IMR-90 (cell line): ENCODE measurements around the gene ART3. TPM values are rescaled to one million over a fixed set of nuclear protein-coding genes. Genes with fewer than 3 reads are reported as not detected.

Experiments used
- ATAC-seq: fragments of 200-7000 bp; cut with Tn5 transposase; 2 replicates; pipeline ENCODE4 v1.9.1; 2020; ENCODE audit warnings: low read depth, mild to moderate bottlenecking, moderate library complexity
- BruUV-seq: library from RNA; stranded (reverse); fragments of 400-500 nt; replicated peaks from 2 replicates; lab custom pipeline; 2021; lab: Mats Ljungman, UMichigan
- CTCF ChIA-PET: fragments of 300-600 bp; formaldehyde crosslinking; extraction: SDS; loops from one replicate; lab custom pipeline; 2021; ENCODE audit warnings: antibody characterized with exemption; lab: Yijun Ruan, JAX
- POLR2A ChIA-PET: fragments of 300-600 bp; sonication (Branson Sonifier 250); formaldehyde crosslinking; loops from one replicate; lab custom pipeline; 2022; ENCODE audit warnings: antibody characterized with exemption; ENCODE audit not compliant: unreplicated experiment; lab: Charles Lee
- DNase-seq: peaks from one replicate; pipeline ENCODE4 v3.0.0; 2013
- H2AFZ ChIP-seq: replicated peaks from 2 replicates; pipeline ENCODE3; 2013; ENCODE audit warnings: low read length, mild to moderate bottlenecking; ENCODE audit not compliant: poor library complexity
- H2AK5ac ChIP-seq: 2 replicates; pipeline ENCODE4 v1.6.1; 2013; ENCODE audit warnings: low read depth, low read length, inconsistent platforms
- H2AK9ac ChIP-seq: replicated peaks from 2 replicates; pipeline ENCODE3; 2013; ENCODE audit warnings: mild to moderate bottlenecking, low read depth, low read length, moderate library complexity; ENCODE audit not compliant: poor library complexity
- H2BK120ac ChIP-seq: 2 replicates; pipeline ENCODE4 v1.6.1; 2013; ENCODE audit warnings: low read depth, low read length, inconsistent platforms
- H2BK15ac ChIP-seq: 3 replicates; pipeline ENCODE4 v1.6.1; 2013; ENCODE audit warnings: low read depth, low read length, inconsistent platforms
- H2BK20ac ChIP-seq: 2 replicates; pipeline ENCODE4 v1.6.1; 2013; ENCODE audit warnings: low read depth, mild to moderate bottlenecking, inconsistent platforms, low read length, moderate library complexity
- H2BK5ac ChIP-seq: 2 replicates; pipeline ENCODE4 v1.6.1; 2013; ENCODE audit warnings: mild to moderate bottlenecking, low read depth, low read length, inconsistent platforms; ENCODE audit not compliant: poor library complexity, severe bottlenecking
- H3K14ac ChIP-seq: replicated peaks from 2 replicates; pipeline ENCODE4 v1.6.1; 2013; ENCODE audit warnings: low read depth, low read length, inconsistent platforms
- H3K18ac ChIP-seq: 2 replicates; pipeline ENCODE4 v1.6.1; 2013; ENCODE audit warnings: low read depth, low read length, control low read depth
- H3K23ac ChIP-seq: 2 replicates; pipeline ENCODE4 v1.6.1; 2013; ENCODE audit warnings: low read depth, low read length, inconsistent platforms
- H3K27ac ChIP-seq: 2 replicates; pipeline ENCODE4 v1.5.1; 2013; ENCODE audit warnings: mild to moderate bottlenecking, control low read depth, low read length; ENCODE audit not compliant: insufficient read depth
- H3K27me3 ChIP-seq: 2 replicates; pipeline ENCODE4 v1.6.1; 2013; ENCODE audit warnings: low read length; ENCODE audit not compliant: control insufficient read depth, insufficient read depth
- H3K36me3 ChIP-seq: 2 replicates; pipeline ENCODE4 v1.6.1; 2013; ENCODE audit warnings: low read length, mixed read lengths; ENCODE audit not compliant: control insufficient read depth, insufficient read depth
- H3K4ac ChIP-seq: 2 replicates; pipeline ENCODE4 v1.6.1; 2013; ENCODE audit warnings: low read depth, low read length, inconsistent platforms
- H3K4me1 ChIP-seq: 2 replicates; pipeline ENCODE4 v1.6.1; 2013; ENCODE audit warnings: low read length, mixed read lengths; ENCODE audit not compliant: control insufficient read depth, insufficient read depth
- H3K4me2 ChIP-seq: 2 replicates; pipeline ENCODE4 v1.6.1; 2013; ENCODE audit warnings: low read depth, mild to moderate bottlenecking, control low read depth, low read length, moderate library complexity
- H3K4me3 ChIP-seq: 2 replicates; pipeline ENCODE4 v1.5.1; 2013; ENCODE audit warnings: low read depth, mild to moderate bottlenecking, control low read depth, low read length, moderate library complexity; ENCODE audit not compliant: insufficient read depth
- H3K56ac ChIP-seq: 2 replicates; pipeline ENCODE4 v1.6.1; 2013; ENCODE audit warnings: low read length, inconsistent platforms; ENCODE audit not compliant: insufficient read depth; ENCODE audit errors: extremely low read depth
- H3K79me1 ChIP-seq, 2 experiments: 2 replicates each; pipeline ENCODE4 v1.6.1; 2013; ENCODE audit warnings: low read length in 2 of 2, inconsistent platforms in 1 of 2, low read depth in 1 of 2
- H3K9ac ChIP-seq: 2 replicates; pipeline ENCODE4 v1.6.1; 2013; ENCODE audit warnings: low read depth, low read length, control low read depth
- H3K9me1 ChIP-seq: 2 replicates; pipeline ENCODE4 v1.6.1; 2013; ENCODE audit warnings: low read length, inconsistent platforms; ENCODE audit not compliant: insufficient read depth
- H3K9me3 ChIP-seq: 2 replicates; pipeline ENCODE4 v1.6.1; 2013; ENCODE audit warnings: low read length; ENCODE audit not compliant: control insufficient read depth, insufficient read depth
- H4K20me1 ChIP-seq: 2 replicates; pipeline ENCODE4 v1.6.1; 2013; ENCODE audit warnings: low read length, inconsistent platforms; ENCODE audit not compliant: insufficient read depth
- H4K5ac ChIP-seq: 2 replicates; pipeline ENCODE4 v1.6.1; 2013; ENCODE audit warnings: mild to moderate bottlenecking, low read depth, low read length, control low read depth
- H4K8ac ChIP-seq, 2 experiments: 2 replicates each; pipeline ENCODE4 v1.6.1; 2013; ENCODE audit warnings: low read depth in 2 of 2, low read length in 2 of 2, control low read depth in 1 of 2, inconsistent platforms in 1 of 2
- H4K91ac ChIP-seq: 2 replicates; pipeline ENCODE4 v1.6.1; 2013; ENCODE audit warnings: low read depth, low read length, inconsistent platforms; ENCODE audit not compliant: insufficient read depth
- BHLHE40 ChIP-seq: fragments of 150-350 bp; IDR thresholded peaks from 2 replicates; pipeline ENCODE4 v1.6.1; 2016; ENCODE audit warnings: mild to moderate bottlenecking, low read depth, low read length
- CEBPB ChIP-seq: IDR thresholded peaks from 2 replicates; pipeline ENCODE4 v1.6.1; 2012; ENCODE audit warnings: low read depth, low read length, improper control_type of control experiment
- FOS ChIP-seq: fragments of 150-350 bp; IDR thresholded peaks from 2 replicates; pipeline ENCODE4 v1.6.1; 2016; ENCODE audit warnings: low read depth, low read length
- POLR2A ChIP-seq: IDR thresholded peaks from 2 replicates; pipeline ENCODE4 v1.6.1; 2012; ENCODE audit warnings: mild to moderate bottlenecking, low read depth, low read length
- RCOR1 ChIP-seq: IDR thresholded peaks from 2 replicates; pipeline ENCODE4 v1.6.1; 2012; ENCODE audit warnings: mild to moderate bottlenecking, low read length, improper control_type of control experiment; ENCODE audit not compliant: insufficient replicate concordance
- SMC3 ChIP-seq: fragments of 150-350 bp; IDR thresholded peaks from 2 replicates; pipeline ENCODE4 v1.6.1; 2016; ENCODE audit warnings: low read depth, mild to moderate bottlenecking, antibody characterized with exemption, low read length, moderate library complexity
- WGBS, 2 experiments: methylation state at CpG; one replicate each; pipeline versions ENCODE4 v1.1.5 to v1.1.7; 2013; ENCODE audit warnings: missing lambda C conversion rate in 2 of 2; ENCODE audit not compliant: insufficient read length in 1 of 2; ENCODE audit errors: extremely low coverage in 2 of 2; 5-methylcytosine and 5-hydroxymethylcytosine counted together
- dilution Hi-C: fragments of 300-500 bp; cut with HindIII; formaldehyde crosslinking; loops from one replicate; pipeline ENCODE4 v1.14.3; 2018; ENCODE audit warnings: low sequenced_read_pairs; ENCODE audit not compliant: unreplicated experiment
- in situ Hi-C: fragments of 300-500 bp; cut with MboI; formaldehyde crosslinking; loops from 3 replicates; pipeline ENCODE4 v1.14.3; 2019; ENCODE audit warnings: low sequenced_read_pairs, inconsistent platforms, mixed read lengths
- intact Hi-C: fragments of 100-400 bp; cut with micrococcal nuclease; formaldehyde crosslinking; loops from 2 replicates; pipeline ENCODE4 v1.10.0; 2022
- polyA plus RNA-seq, 3 experiments: library from polyadenylated mRNA; depleted of rRNA; stranded (reverse); fragments of >200 nt; gene quantifications; 2 replicates each; pipeline ENCODE4 v1.2.3, GENCODE V29; 2012; ENCODE audit warnings: low replicate concordance in 1 of 3
- total RNA-seq: library from RNA; depleted of rRNA; stranded (reverse); fragments of >200 nt; gene quantifications from 2 replicates; pipeline ENCODE4 v1.2.3, GENCODE V29; 2012
- TF ChIP-seq, protein P1 (sequence below): conservative IDR thresholded peaks from 2 replicates; pipeline ENCODE4 v1.5.1; 2012; ENCODE audit warnings: mild to moderate bottlenecking, low read depth, low read length, improper control_type of control experiment
- TF ChIP-seq, protein P2 (sequence below): fragments of 150-350 bp; IDR thresholded peaks from 2 replicates; pipeline ENCODE4 v1.6.1; 2017; ENCODE audit warnings: mild to moderate bottlenecking, antibody characterized with exemption, low read length, low read depth

ART3 gene
- total and polyA plus RNA-seq, 2 of the 4 experiments (the other 2 are of a cell fraction): 0.15 TPM; not detected in 1

DNA sequence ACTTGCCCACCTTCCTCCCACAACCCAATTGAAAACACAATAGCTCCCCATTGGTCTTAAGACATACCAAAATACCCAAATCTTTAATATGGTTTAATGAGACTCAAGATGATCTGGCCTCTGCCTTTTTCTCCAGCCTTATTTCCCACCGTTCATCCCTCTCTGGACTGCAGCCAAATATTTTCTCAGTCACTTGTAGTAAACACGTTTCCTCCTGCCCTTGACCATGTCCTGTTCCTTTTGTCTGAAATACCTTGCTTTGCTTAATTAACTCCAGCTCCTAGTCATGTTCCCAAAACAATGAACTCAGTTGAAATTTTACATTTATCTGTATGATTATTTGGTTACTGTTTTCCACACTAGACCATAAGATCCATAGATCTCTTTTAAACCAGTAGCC is 82.1 kb downstream of the ART3 start:
- H3K27me3 ChIP-seq: no peaks in the 10 kb centered on the region
- in situ Hi-C loops: no loop called here
- no peak overlapping the region for H4K5ac ChIP-seq
- H3K4me3 ChIP-seq: no peak overlapping the region
- H3K14ac ChIP-seq: no peak overlapping the region
- peaks cover 8% of the 10 kb centered on the region for H3K36me3 ChIP-seq
- no peak overlapping the region for H3K23ac ChIP-seq
- no peak overlapping the region for H3K9ac ChIP-seq
- H2AK5ac ChIP-seq: no peak overlapping the region
- H3K4me1 ChIP-seq: no peaks in the 10 kb centered on the region
- H3K9me1 ChIP-seq: no peaks in the 10 kb centered on the region; the same call in 1 of the 2 replicates
- intact Hi-C loops: no loop called here
- BruUV-seq: no TSS peak
- H2AK9ac ChIP-seq: no peak overlapping the region
- POLR2A ChIA-PET: no interaction called here
- TF ChIP-seq CEBPB (no peak), RCOR1 (no peak), POLR2A (no peak), SMC3 (no peak), FOS (no peak), BHLHE40 (no peak)
- TF ChIP-seq, protein P1, sequence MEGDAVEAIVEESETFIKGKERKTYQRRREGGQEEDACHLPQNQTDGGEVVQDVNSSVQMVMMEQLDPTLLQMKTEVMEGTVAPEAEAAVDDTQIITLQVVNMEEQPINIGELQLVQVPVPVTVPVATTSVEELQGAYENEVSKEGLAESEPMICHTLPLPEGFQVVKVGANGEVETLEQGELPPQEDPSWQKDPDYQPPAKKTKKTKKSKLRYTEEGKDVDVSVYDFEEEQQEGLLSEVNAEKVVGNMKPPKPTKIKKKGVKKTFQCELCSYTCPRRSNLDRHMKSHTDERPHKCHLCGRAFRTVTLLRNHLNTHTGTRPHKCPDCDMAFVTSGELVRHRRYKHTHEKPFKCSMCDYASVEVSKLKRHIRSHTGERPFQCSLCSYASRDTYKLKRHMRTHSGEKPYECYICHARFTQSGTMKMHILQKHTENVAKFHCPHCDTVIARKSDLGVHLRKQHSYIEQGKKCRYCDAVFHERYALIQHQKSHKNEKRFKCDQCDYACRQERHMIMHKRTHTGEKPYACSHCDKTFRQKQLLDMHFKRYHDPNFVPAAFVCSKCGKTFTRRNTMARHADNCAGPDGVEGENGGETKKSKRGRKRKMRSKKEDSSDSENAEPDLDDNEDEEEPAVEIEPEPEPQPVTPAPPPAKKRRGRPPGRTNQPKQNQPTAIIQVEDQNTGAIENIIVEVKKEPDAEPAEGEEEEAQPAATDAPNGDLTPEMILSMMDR: no peak
- TF ChIP-seq, protein P2, sequence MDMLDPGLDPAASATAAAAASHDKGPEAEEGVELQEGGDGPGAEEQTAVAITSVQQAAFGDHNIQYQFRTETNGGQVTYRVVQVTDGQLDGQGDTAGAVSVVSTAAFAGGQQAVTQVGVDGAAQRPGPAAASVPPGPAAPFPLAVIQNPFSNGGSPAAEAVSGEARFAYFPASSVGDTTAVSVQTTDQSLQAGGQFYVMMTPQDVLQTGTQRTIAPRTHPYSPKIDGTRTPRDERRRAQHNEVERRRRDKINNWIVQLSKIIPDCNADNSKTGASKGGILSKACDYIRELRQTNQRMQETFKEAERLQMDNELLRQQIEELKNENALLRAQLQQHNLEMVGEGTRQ: no peak
- H2BK5ac ChIP-seq: no peak overlapping the region
- no peaks in the 10 kb centered on the region for H3K79me1 ChIP-seq
- H4K91ac ChIP-seq: no peak overlapping the region
- H3K56ac ChIP-seq: no peak overlapping the region
- H3K27ac ChIP-seq: no peak overlapping the region
- WGBS, 2 experiments: 10% methylated on average over 2 of the region's 2 CpGs; no CpG with 5 or more reads in 1 of the 2 experiments
- ATAC-seq (no peak), DNase-seq (peak; percentile 5)
- no peak overlapping the region for H3K18ac ChIP-seq
- no peak overlapping the region for H2BK120ac ChIP-seq
- no peak overlapping the region for H4K8ac ChIP-seq
- no peak overlapping the region for H2AFZ ChIP-seq
- H3K4me2 ChIP-seq: no peak overlapping the region
- dilution Hi-C loops: no loop called here
- H2BK15ac ChIP-seq: no peak overlapping the region
- no peak overlapping the region for H3K4ac ChIP-seq
- CTCF ChIA-PET: no interaction called here
- no peaks in the 10 kb centered on the region for H3K9me3 ChIP-seq
- H2BK20ac ChIP-seq: no peak overlapping the region
- H4K20me1 ChIP-seq: no peaks in the 10 kb centered on the region
